ENCODE results near the gene PRDM16. TPM values are rescaled to one million over a fixed set of nuclear protein-coding genes. Genes with fewer than 3 reads are reported as not detected.

Gene PRDM16
- total RNA-seq, 1 experiment from 2014 or later, result 22.3 TPM

DNA sequence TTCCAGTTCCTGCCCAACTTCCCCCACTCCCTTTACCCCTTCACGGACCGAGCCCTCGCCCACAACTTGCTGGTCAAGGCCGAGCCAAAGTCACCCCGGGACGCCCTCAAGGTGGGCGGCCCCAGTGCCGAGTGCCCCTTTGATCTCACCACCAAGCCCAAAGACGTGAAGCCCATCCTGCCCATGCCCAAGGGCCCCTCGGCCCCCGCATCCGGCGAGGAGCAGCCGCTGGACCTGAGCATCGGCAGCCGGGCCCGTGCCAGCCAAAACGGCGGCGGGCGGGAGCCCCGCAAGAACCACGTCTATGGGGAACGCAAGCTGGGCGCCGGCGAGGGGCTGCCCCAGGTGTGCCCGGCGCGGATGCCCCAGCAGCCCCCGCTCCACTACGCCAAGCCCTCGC, 343.4 kb downstream of the PRDM16 start:
- Histone ChIP-seq H3K27ac (ENCODE audit: low read length) (no peak overlapping the region), H3K4me1 (ENCODE audit: control insufficient read depth, insufficient read depth, low read length) (no peaks in the 10 kb centered on the region), H3K36me3 (ENCODE audit: control insufficient read depth, insufficient read depth, low read length) (no peaks in the 10 kb centered on the region), H3K27me3 (ENCODE audit: control insufficient read depth, insufficient read depth, low read length) (no peaks in the 10 kb centered on the region), H3K9me3 (ENCODE audit: control insufficient read depth, insufficient read depth, low read depth, low read length) (no peaks in the 10 kb centered on the region), H3K4me3 (ENCODE audit: low read depth in 2 of 2, low read length in 2 of 2) (no peak overlapping the region)
- ATAC-seq, result no peak
- intact Hi-C loops (cut with micrococcal nuclease; ENCODE audit: unreplicated experiment), result no loop called here
- no peak for TF ChIP-seq SIN3A (IDR thresholded peaks at IDR 0.05; ENCODE audit: borderline replicate concordance, insufficient read depth, low read depth, low read length)
- no peak for TF ChIP-seq POLR2AphosphoS5 (IDR thresholded peaks at IDR 0.05; ENCODE audit: low read depth, low read length)
- TF ChIP-seq, protein P1, sequence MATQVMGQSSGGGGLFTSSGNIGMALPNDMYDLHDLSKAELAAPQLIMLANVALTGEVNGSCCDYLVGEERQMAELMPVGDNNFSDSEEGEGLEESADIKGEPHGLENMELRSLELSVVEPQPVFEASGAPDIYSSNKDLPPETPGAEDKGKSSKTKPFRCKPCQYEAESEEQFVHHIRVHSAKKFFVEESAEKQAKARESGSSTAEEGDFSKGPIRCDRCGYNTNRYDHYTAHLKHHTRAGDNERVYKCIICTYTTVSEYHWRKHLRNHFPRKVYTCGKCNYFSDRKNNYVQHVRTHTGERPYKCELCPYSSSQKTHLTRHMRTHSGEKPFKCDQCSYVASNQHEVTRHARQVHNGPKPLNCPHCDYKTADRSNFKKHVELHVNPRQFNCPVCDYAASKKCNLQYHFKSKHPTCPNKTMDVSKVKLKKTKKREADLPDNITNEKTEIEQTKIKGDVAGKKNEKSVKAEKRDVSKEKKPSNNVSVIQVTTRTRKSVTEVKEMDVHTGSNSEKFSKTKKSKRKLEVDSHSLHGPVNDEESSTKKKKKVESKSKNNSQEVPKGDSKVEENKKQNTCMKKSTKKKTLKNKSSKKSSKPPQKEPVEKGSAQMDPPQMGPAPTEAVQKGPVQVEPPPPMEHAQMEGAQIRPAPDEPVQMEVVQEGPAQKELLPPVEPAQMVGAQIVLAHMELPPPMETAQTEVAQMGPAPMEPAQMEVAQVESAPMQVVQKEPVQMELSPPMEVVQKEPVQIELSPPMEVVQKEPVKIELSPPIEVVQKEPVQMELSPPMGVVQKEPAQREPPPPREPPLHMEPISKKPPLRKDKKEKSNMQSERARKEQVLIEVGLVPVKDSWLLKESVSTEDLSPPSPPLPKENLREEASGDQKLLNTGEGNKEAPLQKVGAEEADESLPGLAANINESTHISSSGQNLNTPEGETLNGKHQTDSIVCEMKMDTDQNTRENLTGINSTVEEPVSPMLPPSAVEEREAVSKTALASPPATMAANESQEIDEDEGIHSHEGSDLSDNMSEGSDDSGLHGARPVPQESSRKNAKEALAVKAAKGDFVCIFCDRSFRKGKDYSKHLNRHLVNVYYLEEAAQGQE (IDR thresholded peaks at IDR 0.05; ENCODE audit: insufficient read depth in 1 of 2, low read depth in 2 of 2, low read length in 1 of 2), result no peak
- TF ChIP-seq, protein P2, sequence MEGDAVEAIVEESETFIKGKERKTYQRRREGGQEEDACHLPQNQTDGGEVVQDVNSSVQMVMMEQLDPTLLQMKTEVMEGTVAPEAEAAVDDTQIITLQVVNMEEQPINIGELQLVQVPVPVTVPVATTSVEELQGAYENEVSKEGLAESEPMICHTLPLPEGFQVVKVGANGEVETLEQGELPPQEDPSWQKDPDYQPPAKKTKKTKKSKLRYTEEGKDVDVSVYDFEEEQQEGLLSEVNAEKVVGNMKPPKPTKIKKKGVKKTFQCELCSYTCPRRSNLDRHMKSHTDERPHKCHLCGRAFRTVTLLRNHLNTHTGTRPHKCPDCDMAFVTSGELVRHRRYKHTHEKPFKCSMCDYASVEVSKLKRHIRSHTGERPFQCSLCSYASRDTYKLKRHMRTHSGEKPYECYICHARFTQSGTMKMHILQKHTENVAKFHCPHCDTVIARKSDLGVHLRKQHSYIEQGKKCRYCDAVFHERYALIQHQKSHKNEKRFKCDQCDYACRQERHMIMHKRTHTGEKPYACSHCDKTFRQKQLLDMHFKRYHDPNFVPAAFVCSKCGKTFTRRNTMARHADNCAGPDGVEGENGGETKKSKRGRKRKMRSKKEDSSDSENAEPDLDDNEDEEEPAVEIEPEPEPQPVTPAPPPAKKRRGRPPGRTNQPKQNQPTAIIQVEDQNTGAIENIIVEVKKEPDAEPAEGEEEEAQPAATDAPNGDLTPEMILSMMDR (IDR thresholded peaks at IDR 0.05), result no peak
- no peak for TF ChIP-seq TCF7L2 (IDR thresholded peaks at IDR 0.05; ENCODE audit: low read depth, low read length)
- no peak for DNase-seq (ENCODE audit: low read depth, low spot score)
- BruUV-seq (replicated peaks), result no TSS peak
- CTCF ChIA-PET, result no interaction called here
- POLR2A ChIA-PET, result no interaction called here
- in situ Hi-C loops (cut with HindIII; ENCODE audit: low pct_unique_long_range_greater_than_20kb, low sequenced_read_pairs), result no loop called here

DNA sequence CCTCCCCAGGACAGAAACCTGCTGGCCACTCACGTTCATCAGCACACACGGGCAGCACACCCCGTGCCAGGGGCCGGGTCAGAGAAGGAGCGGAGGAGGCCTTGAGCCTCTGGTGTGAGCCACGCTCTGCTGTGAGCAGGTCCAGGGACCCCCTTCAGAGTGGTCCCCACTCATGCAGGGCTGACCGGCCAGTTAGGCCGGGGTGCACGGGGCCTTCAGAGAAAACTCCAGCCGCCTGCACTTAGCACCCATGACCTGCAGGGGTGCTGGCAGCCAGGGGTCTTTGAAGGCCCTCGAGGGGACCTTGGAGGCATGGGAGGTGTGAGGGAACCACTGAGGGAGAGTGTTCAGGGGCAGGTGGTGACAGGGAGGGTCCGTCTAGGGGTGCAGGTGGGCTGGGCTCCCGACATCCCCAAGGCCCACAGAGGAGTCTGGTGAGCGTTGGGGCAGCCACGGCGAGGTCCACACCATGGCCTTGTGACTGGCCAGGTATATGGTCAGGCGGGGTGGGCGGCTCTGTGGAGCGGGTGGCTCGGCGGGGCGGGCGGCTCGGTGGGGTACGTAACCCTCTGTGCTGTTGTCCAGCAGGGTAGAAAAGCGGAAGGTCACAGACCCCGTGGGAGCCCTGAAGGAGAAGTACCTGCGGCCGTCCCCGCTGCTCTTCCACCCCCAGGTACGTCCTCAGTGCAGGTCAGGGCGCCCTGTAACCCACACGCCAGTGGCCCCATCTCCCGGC, 345.1 kb downstream of the PRDM16 start:
- ATAC-seq, result no peak
- TF ChIP-seq TCF7L2 (IDR thresholded peaks at IDR 0.05; ENCODE audit: low read depth, low read length) (no peak), SIN3A (IDR thresholded peaks at IDR 0.05; ENCODE audit: borderline replicate concordance, insufficient read depth, low read depth, low read length) (no peak), POLR2AphosphoS5 (IDR thresholded peaks at IDR 0.05; ENCODE audit: low read depth, low read length) (no peak)
- TF ChIP-seq, protein P1 (IDR thresholded peaks at IDR 0.05; ENCODE audit: insufficient read depth in 1 of 2, low read depth in 2 of 2, low read length in 1 of 2), result no peak
- TF ChIP-seq, protein P2 (IDR thresholded peaks at IDR 0.05), result 0 out of 2 replicates have a peak, but pooled peaks have one; percentile 4
- in situ Hi-C loops (cut with HindIII; ENCODE audit: low pct_unique_long_range_greater_than_20kb, low sequenced_read_pairs), result no loop called here
- H3K9me3 ChIP-seq (ENCODE audit: control insufficient read depth, insufficient read depth, low read depth, low read length), result no peaks in the 10 kb centered on the region
- intact Hi-C loops (cut with micrococcal nuclease; ENCODE audit: unreplicated experiment), result no loop called here
- no peak overlapping the region for H3K4me3 ChIP-seq (ENCODE audit: low read depth in 2 of 2, low read length in 2 of 2)
- H3K27ac ChIP-seq (ENCODE audit: low read length), result no peak overlapping the region
- DNase-seq (ENCODE audit: low read depth, low spot score), result no peak
- H3K4me1 ChIP-seq (ENCODE audit: control insufficient read depth, insufficient read depth, low read length), result no peaks in the 10 kb centered on the region
- CTCF ChIA-PET, result no interaction called here
- no peaks in the 10 kb centered on the region for H3K36me3 ChIP-seq (ENCODE audit: control insufficient read depth, insufficient read depth, low read length)
- H3K27me3 ChIP-seq (ENCODE audit: control insufficient read depth, insufficient read depth, low read length), result no peaks in the 10 kb centered on the region
- BruUV-seq (replicated peaks), result no TSS peak
- POLR2A ChIA-PET, result no interaction called here
